ENCODE data around the gene EXOC4. TPM values are rescaled to one million over a fixed set of nuclear protein-coding genes. Genes with fewer than 3 reads are reported as not detected.

The EXOC4 gene
- total and polyA plus RNA-seq, 2 of the 13 experiments (the other 11 are each of a cell fraction or from before 2014, with no cell fraction given) = 22.5 to 39.0 TPM

GRCh38 chr7:133815611-133816210 is 562.8 kb downstream of the EXOC4 start (continued):
- TF ChIP-seq E2F1 (CRISPR knock-in tag; IDR thresholded peaks at IDR 0.05) (no peak), REL (CRISPR knock-in tag; conservative IDR thresholded peaks at IDR 0.05) (no peak), ATF4 (CRISPR knock-in tag; IDR thresholded peaks at IDR 0.05) (no peak; a peak in 1 of 4 replicates), FOXP4 (CRISPR knock-in tag; IDR thresholded peaks at IDR 0.05) (peak; percentile 87), ZKSCAN5 (CRISPR knock-in tag; IDR thresholded peaks at IDR 0.05) (peak; percentile 94), ATF7-NPFF (CRISPR knock-in tag; IDR thresholded peaks at IDR 0.05; ENCODE audit: low read depth) (no peak), PRDM10 (CRISPR knock-in tag; IDR thresholded peaks at IDR 0.05; ENCODE audit: low read depth) (peak; percentile 75; the same call in 1 of the 2 replicates), UBTF (CRISPR knock-in tag; IDR thresholded peaks at IDR 0.05) (no peak), ZNF709 (CRISPR knock-in tag; IDR thresholded peaks at IDR 0.05) (no peak), HMGXB3 (CRISPR knock-in tag; IDR thresholded peaks at IDR 0.05; ENCODE audit: borderline replicate concordance) (no peak), ZNF674 (CRISPR knock-in tag; IDR thresholded peaks at IDR 0.05; ENCODE audit: low read depth) (no peak), GPN1 (CRISPR knock-in tag; IDR thresholded peaks at IDR 0.05; ENCODE audit: borderline replicate concordance) (no peak), RFX1 (IDR thresholded peaks at IDR 0.05) (no peak; the same call in 1 of the 2 replicates), MTF1 (CRISPR knock-in tag; IDR thresholded peaks at IDR 0.05) (no peak)

Measured in HepG2 (cell line).